Upper lobe of right lung (tissue), 1 donor: ENCODE measurements around the gene APOO. TPM values are rescaled to one million over a fixed set of nuclear protein-coding genes. Genes with fewer than 3 reads are reported as not detected.
A peak's percentile ranks its signal among the peaks of the same experiment; 100 is the strongest.

ENCODE experiments used
- ATAC-seq: fragments of 200-7000 bp; cut with Tn5 transposase; one replicate; pipeline ENCODE4 v1.9.1; 2020; ENCODE audit warnings: mild to moderate bottlenecking, moderate library complexity
- DNase-seq: peaks from one replicate; pipeline ENCODE4 v3.0.0-alpha.2; 2020
- H3K27ac ChIP-seq: fragments of 200-600 bp; one replicate; pipeline ENCODE4 v1.8.0; 2022
- H3K27me3 ChIP-seq: fragments of 200-600 bp; one replicate; pipeline ENCODE4 v1.8.0; 2022; ENCODE audit warnings: mild to moderate bottlenecking
- H3K36me3 ChIP-seq: fragments of 200-600 bp; one replicate; pipeline ENCODE4 v1.8.0; 2022
- H3K4me1 ChIP-seq: fragments of 200-600 bp; one replicate; pipeline ENCODE4 v1.8.0; 2022
- H3K4me3 ChIP-seq: fragments of 200-600 bp; one replicate; pipeline ENCODE4 v1.8.0; 2022; ENCODE audit warnings: mild to moderate bottlenecking
- H3K9me3 ChIP-seq: fragments of 200-600 bp; one replicate; pipeline ENCODE4 v1.8.0; 2022
- CTCF ChIP-seq: fragments of 200-600 bp; IDR thresholded peaks from one replicate; pipeline ENCODE4 v1.8.0; 2022; ENCODE audit warnings: antibody characterized with exemption
- intact Hi-C: fragments of 100-400 bp; cut with DNase I; formaldehyde crosslinking; loops from one replicate; pipeline ENCODE4 v1.11.0; 2022
- total RNA-seq: library from RNA; stranded (reverse); fragmentation: NEBNext Ultra II Directional; extraction: Animal tissue kit (Norgen Biotek cat#: 25700); gene quantifications from one replicate; pipeline ENCODE4 v1.2.1, GENCODE V29; 2021
- donor health status: DM: no; HTN: yes; CAD: no; lungs with severe emphysema.

The APOO gene
- total RNA-seq, 1 donor from 2014 or later: 12.0 TPM

GRCh38 chrX:23885803-23886202 is 21.9 kb downstream of the APOO start:
- no peaks in the 10 kb centered on the region for H3K4me1 ChIP-seq
- intact Hi-C loops: no loop called here

GRCh38 chrX:23884427-23885024 is 23.2 kb downstream of the APOO start:
- TF ChIP-seq CTCF: no peak
- Histone ChIP-seq H3K4me3 (no peak overlapping the region), H3K27ac (no peak overlapping the region), H3K9me3 (no peaks in the 10 kb centered on the region), H3K4me1 (no peaks in the 10 kb centered on the region), H3K27me3 (no peaks in the 10 kb centered on the region), H3K36me3 (no peaks in the 10 kb centered on the region)
- ATAC-seq (no peak), DNase-seq (no peak)
- intact Hi-C loops: no loop called here

More at GRCh38 chrX:23885803-23886202, 21.9 kb downstream of the APOO start:
- Histone ChIP-seq H3K4me3 (no peak overlapping the region), H3K9me3 (no peaks in the 10 kb centered on the region), H3K27ac (no peak overlapping the region), H3K27me3 (no peaks in the 10 kb centered on the region), H3K36me3 (no peaks in the 10 kb centered on the region)
- TF ChIP-seq CTCF: no peak
- ATAC-seq (no peak), DNase-seq (no peak)

GRCh38 chrX:23883737-23884354 is 23.9 kb downstream of the APOO start:
- intact Hi-C loops: no loop called here
- Histone ChIP-seq H3K27me3 (no peaks in the 10 kb centered on the region), H3K4me1 (no peaks in the 10 kb centered on the region), H3K27ac (no peak overlapping the region), H3K9me3 (no peaks in the 10 kb centered on the region), H3K36me3 (no peaks in the 10 kb centered on the region), H3K4me3 (no peak overlapping the region)
- DNase-seq (no peak), ATAC-seq (no peak)
- no peak for TF ChIP-seq CTCF

GRCh38 chrX:23879380-23880090 is 28.2 kb downstream of the APOO start:
- Histone ChIP-seq H3K27me3 (no peaks in the 10 kb centered on the region), H3K4me3 (no peak overlapping the region), H3K27ac (no peak overlapping the region), H3K9me3 (no peaks in the 10 kb centered on the region), H3K4me1 (no peaks in the 10 kb centered on the region), H3K36me3 (no peaks in the 10 kb centered on the region)
- ATAC-seq (peak; percentile 43), DNase-seq (no peak)
- intact Hi-C loops: no loop called here
- no peak for TF ChIP-seq CTCF

- no peaks in the 10 kb centered on the region for H3K4me1 ChIP-seq
- ATAC-seq (peak; percentile 79), DNase-seq (no peak)
- no peak for TF ChIP-seq CTCF
- peak overlapping the region; percentile 11 for H3K27ac ChIP-seq
- no peak overlapping the region for H3K4me3 ChIP-seq
- no peaks in the 10 kb centered on the region for H3K9me3 ChIP-seq
- H3K27me3 ChIP-seq: no peaks in the 10 kb centered on the region
- H3K36me3 ChIP-seq: no peaks in the 10 kb centered on the region
- intact Hi-C loops: no loop called here
Measured at GRCh38 chrX:23871905-23872546, 35.7 kb downstream of the APOO start.
